Adrenal gland (tissue), 5 donors: ENCODE measurements around the gene STAP1.

Experiments used
- POLR2A ChIP-seq, 2 donors: fragments of 450-650 bp; IDR thresholded peaks; one replicate each; pipeline ENCODE4 v1.6.1; 2017; ENCODE audit warnings: antibody characterized with exemption in 2 of 2, mild to moderate bottlenecking in 2 of 2, moderate library complexity in 1 of 2
- TF ChIP-seq, protein P1 (sequence below), 6 experiments: fragments of 450-650 bp in 4 of 6; fragments of 200-600 bp in 2 of 6; sonication (generic) in 1 of 6; IDR thresholded peaks; 1 replicate in 5 of 6; 2 replicates in 1 of 6; pipeline versions ENCODE4 v1.5.1 to v1.8.0; 2016 to 2021; ENCODE audit warnings: antibody characterized with exemption in 6 of 6, mild to moderate bottlenecking in 2 of 6, moderate library complexity in 1 of 6
- donor health status: DM: no; HTN: no; CAD: no.

DNA sequence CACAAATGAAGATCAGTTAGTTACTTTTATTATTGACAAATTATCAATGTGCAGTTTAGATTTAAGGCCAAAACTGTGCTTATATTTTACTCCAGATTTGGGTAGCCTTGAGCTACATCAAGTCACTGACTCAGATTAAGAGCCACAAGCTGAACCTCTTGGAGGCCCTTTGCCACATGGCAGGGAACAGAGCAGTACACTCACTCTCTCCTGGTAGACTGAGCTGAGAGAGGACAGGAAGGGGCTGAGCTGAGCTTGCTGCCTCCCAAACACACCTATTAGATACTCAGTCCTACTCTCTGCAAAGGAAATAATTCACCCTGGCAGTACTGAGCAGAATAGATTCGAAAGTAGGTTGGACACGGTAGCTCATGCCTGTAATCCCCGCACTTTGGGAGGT is 7.8 kb downstream of the STAP1 start:
- TF ChIP-seq, protein P1, sequence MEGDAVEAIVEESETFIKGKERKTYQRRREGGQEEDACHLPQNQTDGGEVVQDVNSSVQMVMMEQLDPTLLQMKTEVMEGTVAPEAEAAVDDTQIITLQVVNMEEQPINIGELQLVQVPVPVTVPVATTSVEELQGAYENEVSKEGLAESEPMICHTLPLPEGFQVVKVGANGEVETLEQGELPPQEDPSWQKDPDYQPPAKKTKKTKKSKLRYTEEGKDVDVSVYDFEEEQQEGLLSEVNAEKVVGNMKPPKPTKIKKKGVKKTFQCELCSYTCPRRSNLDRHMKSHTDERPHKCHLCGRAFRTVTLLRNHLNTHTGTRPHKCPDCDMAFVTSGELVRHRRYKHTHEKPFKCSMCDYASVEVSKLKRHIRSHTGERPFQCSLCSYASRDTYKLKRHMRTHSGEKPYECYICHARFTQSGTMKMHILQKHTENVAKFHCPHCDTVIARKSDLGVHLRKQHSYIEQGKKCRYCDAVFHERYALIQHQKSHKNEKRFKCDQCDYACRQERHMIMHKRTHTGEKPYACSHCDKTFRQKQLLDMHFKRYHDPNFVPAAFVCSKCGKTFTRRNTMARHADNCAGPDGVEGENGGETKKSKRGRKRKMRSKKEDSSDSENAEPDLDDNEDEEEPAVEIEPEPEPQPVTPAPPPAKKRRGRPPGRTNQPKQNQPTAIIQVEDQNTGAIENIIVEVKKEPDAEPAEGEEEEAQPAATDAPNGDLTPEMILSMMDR (IDR thresholded peaks at IDR 0.05) = no peak
- no peak for TF ChIP-seq POLR2A (IDR thresholded peaks at IDR 0.05)
